C4-2B (cell line): ENCODE results near the gene TMEM38B.
A peak's percentile ranks its signal among the peaks of the same experiment; 100 is the strongest.

ENCODE experiments used
- ZFX ChIP-seq: fragments of 450-650 bp; IDR thresholded peaks from 2 replicates; pipeline ENCODE4 v1.6.1; 2017
- TF ChIP-seq, protein P1 (sequence below): fragments of 450-650 bp; conservative IDR thresholded peaks from 2 replicates; pipeline ENCODE4 v1.5.1; 2017; ENCODE audit warnings: mild to moderate bottlenecking

DNA sequence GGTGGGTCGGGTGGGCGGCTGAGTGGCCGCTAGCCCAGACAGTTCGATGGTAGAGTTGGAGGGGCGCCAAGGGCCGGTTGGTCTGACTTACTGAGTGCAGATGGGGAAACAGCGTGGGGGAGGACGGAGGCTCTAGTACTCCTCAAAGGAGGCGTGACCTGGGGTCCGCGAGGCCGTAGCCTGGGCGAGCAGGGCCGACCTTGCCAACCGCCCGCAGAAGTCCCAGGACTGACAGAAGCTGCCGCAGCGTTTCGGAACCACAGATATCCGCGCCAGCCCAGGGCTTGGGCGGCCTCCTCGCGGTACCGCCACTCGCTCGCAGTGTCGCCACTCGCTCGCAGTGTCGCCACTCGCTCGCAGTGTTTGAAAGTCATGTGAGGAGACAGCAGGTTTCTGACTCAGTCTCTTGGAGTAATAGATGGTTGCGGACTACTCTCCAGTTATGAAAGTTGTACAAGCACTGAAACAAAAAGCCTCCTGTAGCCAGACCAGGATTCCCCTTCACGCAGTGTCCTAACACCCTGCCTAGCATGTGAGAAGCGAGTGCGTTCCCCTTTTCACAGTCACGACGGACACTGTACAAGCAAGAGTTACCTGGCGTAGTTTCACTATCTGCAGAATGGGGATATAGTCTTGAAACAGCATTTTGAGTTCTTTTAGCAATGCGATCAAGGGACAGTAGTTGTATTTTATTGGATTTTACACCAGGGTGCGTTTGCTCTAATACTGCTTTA is 674 bp downstream of the TMEM38B start:
- TF ChIP-seq, protein P1, sequence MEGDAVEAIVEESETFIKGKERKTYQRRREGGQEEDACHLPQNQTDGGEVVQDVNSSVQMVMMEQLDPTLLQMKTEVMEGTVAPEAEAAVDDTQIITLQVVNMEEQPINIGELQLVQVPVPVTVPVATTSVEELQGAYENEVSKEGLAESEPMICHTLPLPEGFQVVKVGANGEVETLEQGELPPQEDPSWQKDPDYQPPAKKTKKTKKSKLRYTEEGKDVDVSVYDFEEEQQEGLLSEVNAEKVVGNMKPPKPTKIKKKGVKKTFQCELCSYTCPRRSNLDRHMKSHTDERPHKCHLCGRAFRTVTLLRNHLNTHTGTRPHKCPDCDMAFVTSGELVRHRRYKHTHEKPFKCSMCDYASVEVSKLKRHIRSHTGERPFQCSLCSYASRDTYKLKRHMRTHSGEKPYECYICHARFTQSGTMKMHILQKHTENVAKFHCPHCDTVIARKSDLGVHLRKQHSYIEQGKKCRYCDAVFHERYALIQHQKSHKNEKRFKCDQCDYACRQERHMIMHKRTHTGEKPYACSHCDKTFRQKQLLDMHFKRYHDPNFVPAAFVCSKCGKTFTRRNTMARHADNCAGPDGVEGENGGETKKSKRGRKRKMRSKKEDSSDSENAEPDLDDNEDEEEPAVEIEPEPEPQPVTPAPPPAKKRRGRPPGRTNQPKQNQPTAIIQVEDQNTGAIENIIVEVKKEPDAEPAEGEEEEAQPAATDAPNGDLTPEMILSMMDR = no peak; the same call in 1 of the 2 replicates
- TF ChIP-seq ZFX = peak; percentile 47; the same call in 1 of the 2 replicates
